ENCODE measurements around the gene TBATA.

GRCh38 chr10:70778267-70778924 is 6.8 kb downstream of the TBATA start:
- TF ChIP-seq REST (IDR thresholded peaks at IDR 0.05; ENCODE audit: insufficient read depth in 1 of 2, low read depth in 2 of 2, low read length in 2 of 2): no peak
- no peak for TF ChIP-seq POLR2AphosphoS5 (IDR thresholded peaks at IDR 0.05; ENCODE audit: low read depth, low read length)
- TF ChIP-seq TAF1 (IDR thresholded peaks at IDR 0.05; ENCODE audit: borderline replicate concordance, insufficient read depth, low read length): no peak
- TF ChIP-seq SIN3A (IDR thresholded peaks at IDR 0.05; ENCODE audit: borderline replicate concordance, insufficient read depth, low read length): no peak

Measured in PFSK-1 (cell line).